Dendritic cell treated with granulocyte-macrophage colony-stimulating factor and Interleukin-4, amounts not matched to agents 40 ng/mL and 50 ng/mL, for 4 days (primary cell): ENCODE results near the gene GALE.
A peak's percentile ranks its signal among the peaks of the same experiment; 100 is the strongest.
"Not testable (repeated sequence)": the region's sequence is repeated elsewhere in the genome, so short reads cannot be mapped to it uniquely, and the experiment has no call there.

ENCODE experiments used
- H3K27ac Mint-ChIP-seq: one replicate; pipeline ENCODE4 v1.8.0; 2022; ENCODE audit warnings: mild to moderate bottlenecking, mixed read lengths
- H3K27me3 Mint-ChIP-seq: one replicate; pipeline ENCODE4 v1.8.0; 2022; ENCODE audit warnings: mild to moderate bottlenecking, mixed read lengths
- H3K36me3 Mint-ChIP-seq: one replicate; pipeline ENCODE4 v1.8.0; 2022; ENCODE audit warnings: low read depth, mixed read lengths
- H3K4me1 Mint-ChIP-seq: one replicate; pipeline ENCODE4 v1.8.0; 2022; ENCODE audit warnings: low read depth, mixed read lengths
- H3K4me3 Mint-ChIP-seq: one replicate; pipeline ENCODE4 v1.8.0; 2022; ENCODE audit warnings: mild to moderate bottlenecking, moderate library complexity, mixed read lengths
- H3K9me3 Mint-ChIP-seq: one replicate; pipeline ENCODE4 v1.8.0; 2022; ENCODE audit warnings: mixed read lengths
- intact Hi-C: fragments of 100-400 bp; cut with micrococcal nuclease; formaldehyde crosslinking; loops from one replicate; pipeline ENCODE4 v1.15.0; 2022

The GALE gene

GRCh38 chr1:23803674-23804073, 3.1 kb upstream of the GALE start:
- Mint-ChIP-seq H3K36me3 (peaks cover 79% of the 10 kb centered on the region), H3K27ac (peak overlapping the region; percentile 87), H3K4me1 (peaks cover 77% of the 10 kb centered on the region), H3K4me3 (no peak overlapping the region), H3K9me3 (no peaks in the 10 kb centered on the region), H3K27me3 (no peaks in the 10 kb centered on the region)
- intact Hi-C loops: loop anchor here (10.0 kb wide), 1 partner anchor 161 kb away; no protein-coding TSS in a partner anchor

GRCh38 chr1:23802809-23803342, 2.3 kb upstream of the GALE start:
- intact Hi-C loops: loop anchor here (10.0 kb wide), 1 partner anchor 162 kb away; no protein-coding TSS in a partner anchor
- not testable (repeated sequence) for H3K9me3 Mint-ChIP-seq, H3K4me3 Mint-ChIP-seq, H3K27me3 Mint-ChIP-seq
- peaks cover 74% of the 10 kb centered on the region for H3K4me1 Mint-ChIP-seq
- H3K36me3 Mint-ChIP-seq: peaks cover 81% of the 10 kb centered on the region
- peak overlapping the region; percentile 92 for H3K27ac Mint-ChIP-seq

- Mint-ChIP-seq H3K4me3 (peak overlapping the region; percentile 30), H3K27ac (peak overlapping the region; percentile 92), H3K36me3 (peaks cover 86% of the 10 kb centered on the region), H3K27me3 (no peaks in the 10 kb centered on the region), H3K9me3 (no peaks in the 10 kb centered on the region), H3K4me1 (peaks cover 65% of the 10 kb centered on the region)
- intact Hi-C loops: loop anchor here (10.0 kb wide), 1 partner anchor 163 kb away; no protein-coding TSS in a partner anchor
Measured at GRCh38 chr1:23801876-23802275, 1.3 kb upstream of the GALE start.

GRCh38 chr1:23801338-23801748, 789 bp upstream of the GALE start:
- H3K4me1 Mint-ChIP-seq: peaks cover 65% of the 10 kb centered on the region

GRCh38 chr1:23799570-23800399, 769 bp downstream of the GALE start:
- Mint-ChIP-seq H3K27me3 (no peaks in the 10 kb centered on the region), H3K36me3 (peaks cover 86% of the 10 kb centered on the region), H3K4me3 (peak overlapping the region; percentile 87), H3K4me1 (peaks cover 57% of the 10 kb centered on the region), H3K27ac (peak overlapping the region; percentile 92), H3K9me3 (no peaks in the 10 kb centered on the region)
- intact Hi-C loops: loop anchor here (1.0 to 10.0 kb wide), 2 partner anchors 8 to 165 kb away; partner anchors contain the start of gene LYPLA2

More at GRCh38 chr1:23801338-23801748, 789 bp upstream of the GALE start:
- peak overlapping the region; percentile 92 for H3K27ac Mint-ChIP-seq
- no peaks in the 10 kb centered on the region for H3K27me3 Mint-ChIP-seq
- no peaks in the 10 kb centered on the region for H3K9me3 Mint-ChIP-seq
- intact Hi-C loops: loop anchor here (10.0 kb wide), 1 partner anchor 163 kb away; no protein-coding TSS in a partner anchor
- peak overlapping the region; percentile 87 for H3K4me3 Mint-ChIP-seq
- H3K36me3 Mint-ChIP-seq: peaks cover 86% of the 10 kb centered on the region

- peak overlapping the region; percentile 87 for H3K4me3 Mint-ChIP-seq
- H3K4me1 Mint-ChIP-seq: peaks cover 57% of the 10 kb centered on the region
- H3K36me3 Mint-ChIP-seq: peaks cover 86% of the 10 kb centered on the region
- no peaks in the 10 kb centered on the region for H3K27me3 Mint-ChIP-seq
- peak overlapping the region; percentile 92 for H3K27ac Mint-ChIP-seq
- no peaks in the 10 kb centered on the region for H3K9me3 Mint-ChIP-seq
- intact Hi-C loops: no loop called here
Measured at GRCh38 chr1:23799255-23799569, 1.3 kb downstream of the GALE start.

GRCh38 chr1:23798662-23799142, 1.9 kb downstream of the GALE start:
- Mint-ChIP-seq H3K4me3 (no peak overlapping the region), H3K27me3 (no peaks in the 10 kb centered on the region), H3K36me3 (peaks cover 86% of the 10 kb centered on the region), H3K27ac (peak overlapping the region; percentile 92), H3K9me3 (no peaks in the 10 kb centered on the region), H3K4me1 (peaks cover 57% of the 10 kb centered on the region)
- intact Hi-C loops: no loop called here

- intact Hi-C loops: no loop called here
- no peaks in the 10 kb centered on the region for H3K27me3 Mint-ChIP-seq
- peaks cover 64% of the 10 kb centered on the region for H3K4me1 Mint-ChIP-seq
- peaks cover 86% of the 10 kb centered on the region for H3K36me3 Mint-ChIP-seq
- peak overlapping the region; percentile 48 for H3K27ac Mint-ChIP-seq
- H3K9me3 Mint-ChIP-seq: no peaks in the 10 kb centered on the region
- H3K4me3 Mint-ChIP-seq: no peak overlapping the region
Measured at GRCh38 chr1:23797478-23798448, 2.8 kb downstream of the GALE start.

- H3K36me3 Mint-ChIP-seq: peaks cover 78% of the 10 kb centered on the region
Measured at GRCh38 chr1:23796466-23797271, 3.9 kb downstream of the GALE start.

GRCh38 chr1:23795676-23796465, 4.7 kb downstream of the GALE start:
- H3K27me3 Mint-ChIP-seq: no peaks in the 10 kb centered on the region
- no peak overlapping the region for H3K27ac Mint-ChIP-seq
- H3K9me3 Mint-ChIP-seq: no peaks in the 10 kb centered on the region
- H3K4me3 Mint-ChIP-seq: no peak overlapping the region
- intact Hi-C loops: no loop called here
- H3K4me1 Mint-ChIP-seq: peaks cover 67% of the 10 kb centered on the region
- peaks cover 81% of the 10 kb centered on the region for H3K36me3 Mint-ChIP-seq

More at GRCh38 chr1:23796466-23797271, 3.9 kb downstream of the GALE start:
- H3K9me3 Mint-ChIP-seq: no peaks in the 10 kb centered on the region
- H3K27me3 Mint-ChIP-seq: no peaks in the 10 kb centered on the region
- peaks cover 69% of the 10 kb centered on the region for H3K4me1 Mint-ChIP-seq
- intact Hi-C loops: no loop called here
- no peak overlapping the region for H3K4me3 Mint-ChIP-seq
- H3K27ac Mint-ChIP-seq: no peak overlapping the region

GRCh38 chr1:23794732-23795182, 5.8 kb downstream of the GALE start:
- H3K27me3 Mint-ChIP-seq, H3K4me3 Mint-ChIP-seq, intact Hi-C loops, H3K9me3 Mint-ChIP-seq: not testable (repeated sequence)
- Mint-ChIP-seq H3K27ac (peak overlapping the region; percentile 17), H3K36me3 (peaks cover 79% of the 10 kb centered on the region), H3K4me1 (peaks cover 69% of the 10 kb centered on the region)
